GM10266 (cell line): ENCODE results near the gene DAND5.

Source experiments
- DNase-seq: peaks from one replicate; pipeline ENCODE4 v3.0.0; 2012; ENCODE audit errors: extremely low spot score
- TF ChIP-seq, protein P1 (sequence below): IDR thresholded peaks from 2 replicates; pipeline ENCODE4 v1.5.1; 2012; ENCODE audit warnings: mild to moderate bottlenecking, low read depth; ENCODE audit not compliant: control insufficient read depth, insufficient read depth; ENCODE audit errors: missing control alignments

DAND5 gene

DNA sequence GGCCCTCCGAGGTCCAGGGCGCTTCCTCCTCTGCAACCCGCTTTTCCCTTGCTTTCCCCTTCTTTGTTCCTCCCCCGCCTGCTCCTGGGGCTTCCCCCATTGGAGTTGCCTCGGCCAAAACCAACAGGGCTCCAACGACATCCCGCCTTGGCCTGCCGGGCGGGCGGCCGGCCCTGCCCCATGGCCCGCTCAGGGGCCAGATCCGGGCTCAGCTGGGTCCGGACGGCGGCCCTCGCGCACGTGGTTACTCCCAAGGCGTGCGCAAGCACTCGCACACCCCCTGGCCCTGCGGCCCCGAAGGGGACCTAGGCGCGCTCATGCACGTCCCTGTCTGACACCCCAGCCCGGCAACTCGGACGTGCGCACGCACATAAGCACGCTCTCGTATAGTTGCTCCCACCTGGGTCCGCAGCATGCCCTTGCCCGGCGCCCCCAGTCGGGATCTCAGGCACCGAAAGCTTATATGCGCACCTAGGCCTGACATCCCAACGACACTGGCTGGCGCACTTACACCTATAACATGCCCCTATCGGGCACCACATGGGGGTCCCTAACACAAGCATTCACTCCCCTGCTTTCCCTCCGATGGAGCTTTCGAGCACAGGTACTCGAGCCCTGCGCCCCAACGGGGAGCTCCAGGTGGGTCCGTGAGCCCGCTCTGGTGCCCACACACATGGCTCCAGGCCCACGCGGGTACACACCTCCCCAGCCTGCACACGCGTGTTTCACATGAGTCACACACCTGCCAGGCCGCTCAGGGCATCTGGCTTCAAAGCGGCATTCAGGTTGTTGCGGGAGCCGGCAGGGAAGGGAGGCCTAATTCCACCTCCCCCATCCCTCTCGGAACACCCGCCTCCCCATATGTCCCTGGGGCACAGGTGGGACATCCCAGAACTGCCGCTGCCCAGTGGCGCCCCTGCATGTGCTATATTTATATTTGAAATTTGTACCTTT lies 40.9 kb downstream of the DAND5 start:
- DNase-seq = peak; percentile 38
- TF ChIP-seq, protein P1, sequence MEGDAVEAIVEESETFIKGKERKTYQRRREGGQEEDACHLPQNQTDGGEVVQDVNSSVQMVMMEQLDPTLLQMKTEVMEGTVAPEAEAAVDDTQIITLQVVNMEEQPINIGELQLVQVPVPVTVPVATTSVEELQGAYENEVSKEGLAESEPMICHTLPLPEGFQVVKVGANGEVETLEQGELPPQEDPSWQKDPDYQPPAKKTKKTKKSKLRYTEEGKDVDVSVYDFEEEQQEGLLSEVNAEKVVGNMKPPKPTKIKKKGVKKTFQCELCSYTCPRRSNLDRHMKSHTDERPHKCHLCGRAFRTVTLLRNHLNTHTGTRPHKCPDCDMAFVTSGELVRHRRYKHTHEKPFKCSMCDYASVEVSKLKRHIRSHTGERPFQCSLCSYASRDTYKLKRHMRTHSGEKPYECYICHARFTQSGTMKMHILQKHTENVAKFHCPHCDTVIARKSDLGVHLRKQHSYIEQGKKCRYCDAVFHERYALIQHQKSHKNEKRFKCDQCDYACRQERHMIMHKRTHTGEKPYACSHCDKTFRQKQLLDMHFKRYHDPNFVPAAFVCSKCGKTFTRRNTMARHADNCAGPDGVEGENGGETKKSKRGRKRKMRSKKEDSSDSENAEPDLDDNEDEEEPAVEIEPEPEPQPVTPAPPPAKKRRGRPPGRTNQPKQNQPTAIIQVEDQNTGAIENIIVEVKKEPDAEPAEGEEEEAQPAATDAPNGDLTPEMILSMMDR = no peak

DNA sequence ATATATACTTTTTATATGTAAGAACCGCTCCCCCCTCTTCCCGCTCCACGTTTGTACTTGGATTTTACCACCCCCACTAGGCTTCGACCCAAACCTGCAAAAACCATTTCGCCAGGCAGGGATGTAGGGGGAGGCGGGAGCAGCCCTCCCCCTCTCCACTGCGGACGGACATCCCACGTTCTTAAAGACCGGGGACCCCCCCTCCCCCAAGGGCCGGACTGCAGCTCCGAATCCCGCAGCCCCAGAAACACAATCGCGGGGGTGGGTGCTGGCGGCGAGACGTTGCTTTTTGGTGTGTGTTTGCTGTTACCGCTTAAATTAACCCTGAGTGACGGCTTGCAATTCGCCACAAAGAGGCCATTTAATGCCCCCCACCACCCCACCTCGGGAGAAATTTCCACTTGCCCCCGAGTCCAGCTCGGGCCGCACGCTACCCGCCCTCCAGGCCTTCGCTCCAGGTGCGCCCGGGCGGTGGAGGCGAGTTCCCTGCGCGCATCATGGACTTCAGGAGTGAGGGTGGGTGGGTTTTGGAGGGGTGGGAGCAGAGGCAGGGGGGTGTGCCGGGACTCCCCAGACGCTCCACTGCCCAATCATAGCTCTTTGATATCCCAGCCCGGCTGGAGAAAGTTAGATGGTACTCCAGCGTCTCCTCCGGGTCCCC lies 41.7 kb downstream of the DAND5 start:
- TF ChIP-seq, protein P1 = no peak
- peak; percentile 47 for DNase-seq

- peak; percentile 43 for DNase-seq
- TF ChIP-seq, protein P1 = no peak
Observed at GRCh38 chr19:13011653-13012389, 42.4 kb downstream of the DAND5 start.

GRCh38 chr19:13012390-13012689 lies 43.0 kb downstream of the DAND5 start:
- no peak for DNase-seq
- TF ChIP-seq, protein P1 = no peak

DNA sequence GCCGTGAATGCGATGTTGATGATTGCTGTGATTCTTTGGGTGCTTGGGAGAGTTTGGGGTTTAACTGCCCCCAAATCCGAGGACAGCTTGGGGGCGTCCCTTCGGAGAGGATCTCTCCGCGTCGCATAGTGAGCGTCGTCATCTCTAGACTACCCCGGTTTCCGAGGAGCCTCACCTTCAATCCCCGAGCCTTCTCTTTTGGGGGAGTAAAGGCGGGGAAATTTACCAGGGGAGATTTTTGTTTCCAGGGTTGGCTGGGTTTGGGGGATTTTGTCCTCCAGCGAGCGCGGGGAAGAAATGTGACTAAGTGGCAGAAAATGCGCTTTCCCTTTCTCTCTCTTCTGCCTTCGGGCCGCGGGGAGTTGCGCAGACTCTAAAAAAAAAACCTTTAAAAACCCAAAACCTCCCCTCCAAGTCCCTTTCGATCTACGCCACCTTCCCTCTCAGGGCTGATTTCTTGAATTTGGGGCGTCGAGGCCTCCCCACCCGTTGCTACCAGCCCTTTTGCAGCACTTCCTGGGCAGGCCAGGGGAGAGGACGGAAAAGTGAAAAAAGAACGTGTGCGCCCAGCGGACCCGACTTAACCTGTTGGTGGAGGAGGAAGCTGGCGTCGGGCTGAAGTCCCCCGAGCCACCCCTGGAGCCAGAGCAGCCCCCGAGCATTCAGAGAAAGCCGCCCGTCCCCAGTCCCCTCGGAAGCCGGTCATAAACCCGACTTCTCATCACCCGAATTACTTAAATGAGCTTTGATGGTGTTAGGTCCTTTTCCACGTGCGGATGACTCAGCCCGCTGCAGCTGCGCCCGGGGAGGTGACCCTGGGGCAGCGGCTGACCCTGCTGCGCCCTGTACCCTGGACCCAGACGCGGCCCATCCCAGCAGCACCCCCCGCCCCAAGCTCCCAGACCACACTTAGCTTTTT lies 43.6 kb downstream of the DAND5 start:
- peak; percentile 77 for DNase-seq
- TF ChIP-seq, protein P1 = no peak

- TF ChIP-seq, protein P1 = no peak
- no peak for DNase-seq
Observed at GRCh38 chr19:13013649-13014048, 44.3 kb downstream of the DAND5 start.
